H1 (cell line): ENCODE results near the gene ADCY1. TPM values are rescaled to one million over a fixed set of nuclear protein-coding genes. Genes with fewer than 3 reads are reported as not detected.

ENCODE experiments used
- CTCF ChIA-PET: fragments of 300-600 bp; sonication (Branson Sonifier 250); formaldehyde crosslinking; loops from one replicate; lab custom pipeline; 2021; ENCODE audit not compliant: partially characterized antibody; lab: Charles Lee
- POLR2A ChIA-PET: fragments of 300-600 bp; sonication (Branson Sonifier 250); formaldehyde crosslinking; loops from one replicate; lab custom pipeline; 2021; ENCODE audit warnings: inconsistent platforms; ENCODE audit not compliant: partially characterized antibody; lab: Charles Lee
- DNase-seq, 2 experiments: peaks; one replicate each; pipeline versions ENCODE4 v3.0.0 to v3.0.0-alpha.2; 2010 to 2022; ENCODE audit warnings: low spot score in 2 of 2, low read depth in 1 of 2, mixed read lengths in 1 of 2
- FAIRE-seq: peaks from 2 replicates; lab custom pipeline; 2011; peaks lifted over from hg19 to GRCh38; lab: Jason Lieb, UNC
- H2AFZ ChIP-seq: 2 replicates; pipeline ENCODE4 v1.8.1; 2012; ENCODE audit warnings: low read length, inconsistent platforms
- H2AK5ac ChIP-seq: 2 replicates; pipeline ENCODE4 v1.6.1; 2013; ENCODE audit warnings: low read depth, low read length
- H2BK120ac ChIP-seq: replicated peaks from 2 replicates; pipeline ENCODE3; 2013; ENCODE audit warnings: low read depth, low read length, inconsistent platforms
- H2BK12ac ChIP-seq: 2 replicates; pipeline ENCODE4 v1.6.1; 2013; ENCODE audit warnings: low read depth, low read length
- H2BK15ac ChIP-seq: 2 replicates; pipeline ENCODE4 v1.6.1; 2013; ENCODE audit warnings: low read length
- H2BK20ac ChIP-seq: 2 replicates; pipeline ENCODE4 v1.6.1; 2013; ENCODE audit warnings: low read length
- H2BK5ac ChIP-seq: 2 replicates; pipeline ENCODE4 v1.6.1; 2013; ENCODE audit warnings: low read depth, low read length
- H3K14ac ChIP-seq: 2 replicates; pipeline ENCODE4 v1.6.1; 2013; ENCODE audit warnings: inconsistent platforms; ENCODE audit not compliant: insufficient read length
- H3K18ac ChIP-seq: 2 replicates; pipeline ENCODE4 v1.6.1; 2013; ENCODE audit warnings: low read length; ENCODE audit errors: extremely low read depth
- H3K23ac ChIP-seq: 2 replicates; pipeline ENCODE4 v1.6.1; 2013; ENCODE audit warnings: inconsistent platforms; ENCODE audit not compliant: insufficient read length
- H3K23me2 ChIP-seq: 2 replicates; pipeline ENCODE4 v1.6.1; 2013; ENCODE audit warnings: low read depth, low read length
- H3K27ac ChIP-seq: 2 replicates; pipeline ENCODE4 v1.6.1; 2011; ENCODE audit warnings: low read depth, low read length, inconsistent platforms
- H3K27me3 ChIP-seq, 4 experiments: replicated peaks in 1 of 4; 1 replicate in 1 of 4; 2 replicates in 3 of 4; pipeline versions ENCODE4 v1.6.1 to v1.8.1; 2011 to 2013; ENCODE audit warnings: low read length in 3 of 4, mild to moderate bottlenecking in 3 of 4, inconsistent platforms in 2 of 4, mixed read lengths in 2 of 4, moderate library complexity in 1 of 4; ENCODE audit not compliant: control insufficient read depth in 3 of 4, insufficient read depth in 3 of 4; ENCODE audit errors: extremely low read depth in 1 of 4
- H3K36me3 ChIP-seq, 4 experiments: 2 replicates each; pipeline versions ENCODE4 v1.6.1 to v1.8.1; 2011 to 2013; ENCODE audit warnings: mild to moderate bottlenecking in 4 of 4, low read length in 3 of 4, moderate library complexity in 2 of 4, control low read depth in 1 of 4, inconsistent platforms in 1 of 4; ENCODE audit not compliant: insufficient read depth in 4 of 4, control insufficient read depth in 2 of 4
- H3K4ac ChIP-seq: replicated peaks from 2 replicates; pipeline ENCODE3; 2013; ENCODE audit warnings: low read length, low read depth, mixed read lengths, inconsistent platforms; ENCODE audit not compliant: insufficient read length
- H3K4me1 ChIP-seq, 4 experiments: replicated peaks in 1 of 4; 1 replicate in 1 of 4; 2 replicates in 3 of 4; pipeline versions ENCODE4 v1.6.1 to v1.8.1; 2011 to 2013; ENCODE audit warnings: low read length in 3 of 4, inconsistent platforms in 2 of 4, mixed read lengths in 1 of 4; ENCODE audit not compliant: insufficient read depth in 4 of 4, control insufficient read depth in 3 of 4
- H3K4me2 ChIP-seq, 2 experiments: 2 replicates each; pipeline versions ENCODE4 v1.6.1 to v1.8.1; 2011 to 2013; ENCODE audit warnings: low read depth in 2 of 2, low read length in 2 of 2, control low read depth in 1 of 2, inconsistent platforms in 1 of 2, mild to moderate bottlenecking in 1 of 2; ENCODE audit not compliant: insufficient read depth in 1 of 2
- H3K4me3 ChIP-seq, 4 experiments: fragments of 200-600, 300-600 bp in 1 of 4; sonication (generic), shearing (Covaris generic), sonication (Bioruptor Twin) in 1 of 4; 2 replicates each; pipeline versions ENCODE4 v1.5.1 to v1.8.1; 2011 to 2016; ENCODE audit warnings: low read length in 4 of 4, low read depth in 3 of 4, control low read depth in 2 of 4, inconsistent platforms in 2 of 4, mild to moderate bottlenecking in 2 of 4, mixed read lengths in 1 of 4, moderate library complexity in 1 of 4; ENCODE audit not compliant: insufficient read depth in 2 of 4; ENCODE audit errors: extremely low read depth in 1 of 4
- H3K56ac ChIP-seq: replicated peaks from 2 replicates; pipeline ENCODE3; 2013; ENCODE audit warnings: low read depth, mild to moderate bottlenecking, mixed read lengths, low read length, inconsistent platforms; ENCODE audit not compliant: insufficient read length
- H3K79me1 ChIP-seq: 2 replicates; pipeline ENCODE4 v1.6.1; 2013; ENCODE audit warnings: low read depth, low read length, control low read depth
- H3K79me2 ChIP-seq, 2 experiments: 2 replicates each; pipeline versions ENCODE4 v1.6.1 to v1.8.1; 2012 to 2013; ENCODE audit warnings: low read length in 2 of 2, mild to moderate bottlenecking in 2 of 2, inconsistent platforms in 1 of 2; ENCODE audit not compliant: insufficient read depth in 2 of 2, control insufficient read depth in 1 of 2
- H3K9ac ChIP-seq, 4 experiments: replicated peaks in 1 of 4; 1 replicate in 1 of 4; 2 replicates in 3 of 4; pipeline versions ENCODE4 v1.6.1 to v1.8.1; 2011 to 2013; ENCODE audit warnings: low read depth in 3 of 4, low read length in 3 of 4, control low read depth in 2 of 4, mild to moderate bottlenecking in 2 of 4, moderate library complexity in 2 of 4, inconsistent platforms in 1 of 4; ENCODE audit errors: extremely low read depth in 1 of 4
- H3K9me3 ChIP-seq, 2 experiments: 2 replicates each; pipeline versions ENCODE4 v1.6.1 to v1.8.1; 2012 to 2013; ENCODE audit warnings: mild to moderate bottlenecking in 2 of 2, moderate library complexity in 2 of 2, control low read depth in 1 of 2, inconsistent platforms in 1 of 2, low read depth in 1 of 2, low read length in 1 of 2, mixed read lengths in 1 of 2; ENCODE audit not compliant: insufficient read depth in 2 of 2
- H4K20me1 ChIP-seq, 2 experiments: replicated peaks in 1 of 2; 2 replicates each; pipeline versions ENCODE3 to v1.8.1; 2011 to 2013; ENCODE audit warnings: inconsistent platforms in 2 of 2, low read length in 2 of 2, mild to moderate bottlenecking in 1 of 2; ENCODE audit not compliant: insufficient read depth in 2 of 2, control insufficient read depth in 1 of 2
- H4K5ac ChIP-seq: 2 replicates; pipeline ENCODE4 v1.6.1; 2013; ENCODE audit warnings: low read length, low read depth, mixed read lengths, inconsistent platforms; ENCODE audit not compliant: insufficient read length
- H4K8ac ChIP-seq: 2 replicates; pipeline ENCODE4 v1.8.0; 2013; ENCODE audit warnings: mild to moderate bottlenecking, moderate library complexity, low read length, inconsistent platforms; ENCODE audit not compliant: insufficient read depth; ENCODE audit errors: extremely low read depth
- H4K91ac ChIP-seq: replicated peaks from 2 replicates; pipeline ENCODE3; 2013; ENCODE audit warnings: low read length, mixed read lengths, inconsistent platforms; ENCODE audit not compliant: insufficient read length
- CHD1 ChIP-seq: IDR thresholded peaks from 2 replicates; pipeline ENCODE4 v1.6.1; 2012; ENCODE audit warnings: low read depth, low read length, improper control_type of control experiment
- WGBS, 2 experiments: shearing (Covaris generic) in 1 of 2; methylation state at CpG; one replicate each; pipeline versions ENCODE4 v1.1.6 to v1.1.7; 2013 to 2015; ENCODE audit warnings: low lambda C conversion rate in 2 of 2, mixed read lengths in 2 of 2, inconsistent platforms in 1 of 2, low coverage in 1 of 2, missing lambda C conversion rate in 1 of 2; ENCODE audit not compliant: insufficient replicate concordance in 2 of 2, insufficient coverage in 1 of 2, insufficient read length in 1 of 2; ENCODE audit errors: extremely low coverage in 1 of 2, missing lambda C conversion rate in 1 of 2; 5-methylcytosine and 5-hydroxymethylcytosine counted together
- polyA plus RNA-seq, 7 experiments: library from polyadenylated mRNA; depleted of rRNA in 3 of 7; stranded (reverse) in 5 of 7; unstranded in 2 of 7; fragments of >200 nt in 5 of 7; fragments of 200-250 nt in 2 of 7; gene quantifications; 1 replicate in 5 of 7; 2 replicates in 1 of 7; 4 replicates in 1 of 7; pipeline versions ENCODE4 v1.2.1 to v1.2.3, GENCODE V29; 2011 to 2013; ENCODE audit warnings: missing spikeins in 2 of 7, mixed read lengths in 2 of 7
- total RNA-seq: library from RNA; stranded (reverse); fragmentation: NEBNext Ultra II Directional; extraction: Animal tissue kit (Norgen Biotek cat#: 25700); gene quantifications from 2 replicates; pipeline ENCODE4 v1.2.1, GENCODE V29; 2021
- TF ChIP-seq, protein P1 (sequence below): IDR thresholded peaks from 2 replicates; pipeline ENCODE4 v1.6.1; 2011; ENCODE audit warnings: low read length, improper control_type of control experiment
- TF ChIP-seq, protein P2 (sequence below): IDR thresholded peaks from 2 replicates; pipeline ENCODE4 v1.6.1; 2011; ENCODE audit warnings: low read depth, mild to moderate bottlenecking, low read length; ENCODE audit not compliant: insufficient read depth

The ADCY1 gene
- total and polyA plus RNA-seq, 2 of the 8 experiments (the other 6 are each of a cell fraction or from before 2014, with no cell fraction given), result 7.9 to 26.9 TPM

- Histone ChIP-seq H4K5ac (no peak overlapping the region), H3K23ac (no peak overlapping the region)
- WGBS, 2 experiments, result 91% methylated on average over 6 of the region's 6 CpGs; no CpG with 5 or more reads in 1 of the 2 experiments
Observed at GRCh38 chr7:45601816-45602540, 27.8 kb downstream of the ADCY1 start.

More at GRCh38 chr7:45601816-45602540, 27.8 kb downstream of the ADCY1 start:
- no peak overlapping the region for H2BK5ac ChIP-seq
- H2BK120ac ChIP-seq, result no peak overlapping the region
- FAIRE-seq (no peak), DNase-seq (peak in 1 of 2 experiments; percentile 31)
- no peaks in the 10 kb centered on the region for H4K20me1 ChIP-seq
- H3K36me3 ChIP-seq, result no peaks in the 10 kb centered on the region; a peak in 2 of 8 replicates
- no peak overlapping the region for H2AK5ac ChIP-seq
- no peak overlapping the region for H2AFZ ChIP-seq
- no peak overlapping the region for H3K56ac ChIP-seq
- H3K79me1 ChIP-seq, result peaks cover 3% of the 10 kb centered on the region; the same call in 1 of the 2 replicates
- H2BK20ac ChIP-seq, result no peak overlapping the region
- H3K9me3 ChIP-seq, result no peaks in the 10 kb centered on the region
- TF ChIP-seq, protein P1, sequence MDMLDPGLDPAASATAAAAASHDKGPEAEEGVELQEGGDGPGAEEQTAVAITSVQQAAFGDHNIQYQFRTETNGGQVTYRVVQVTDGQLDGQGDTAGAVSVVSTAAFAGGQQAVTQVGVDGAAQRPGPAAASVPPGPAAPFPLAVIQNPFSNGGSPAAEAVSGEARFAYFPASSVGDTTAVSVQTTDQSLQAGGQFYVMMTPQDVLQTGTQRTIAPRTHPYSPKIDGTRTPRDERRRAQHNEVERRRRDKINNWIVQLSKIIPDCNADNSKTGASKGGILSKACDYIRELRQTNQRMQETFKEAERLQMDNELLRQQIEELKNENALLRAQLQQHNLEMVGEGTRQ, result no peak
- TF ChIP-seq CHD1, result no peak
- TF ChIP-seq, protein P2, sequence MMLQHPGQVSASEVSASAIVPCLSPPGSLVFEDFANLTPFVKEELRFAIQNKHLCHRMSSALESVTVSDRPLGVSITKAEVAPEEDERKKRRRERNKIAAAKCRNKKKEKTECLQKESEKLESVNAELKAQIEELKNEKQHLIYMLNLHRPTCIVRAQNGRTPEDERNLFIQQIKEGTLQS, result no peak
- no peak overlapping the region for H3K4me2 ChIP-seq
- peaks cover 0 to 9% (median 1%) of the 10 kb centered on the region in 4 experiments; a peak in 2 of 7 replicates for H3K4me1 ChIP-seq
- no peak overlapping the region for H3K27ac ChIP-seq
- H4K8ac ChIP-seq, result no peak overlapping the region
- CTCF ChIA-PET, result no interaction called here
- H3K23me2 ChIP-seq, result no peaks in the 10 kb centered on the region
- H3K14ac ChIP-seq, result no peak overlapping the region
- no peak overlapping the region for H2BK12ac ChIP-seq
- no peak overlapping the region for H3K4ac ChIP-seq
- H3K4me3 ChIP-seq, result no peak overlapping the region
- no peak overlapping the region for H2BK15ac ChIP-seq
- peaks cover 0 to 5% of the 10 kb centered on the region in 2 experiments; a peak in 2 of 4 replicates for H3K79me2 ChIP-seq
- H3K18ac ChIP-seq, result no peak overlapping the region
- POLR2A ChIA-PET, result no interaction called here
- H3K9ac ChIP-seq, result no peak overlapping the region
- no peak overlapping the region for H4K91ac ChIP-seq
- no peaks in the 10 kb centered on the region for H3K27me3 ChIP-seq
